HepG2 (cell line): Measurements from ENCODE around the gene ALG10B. TPM values are rescaled to one million over a fixed set of nuclear protein-coding genes. Genes with fewer than 3 reads are reported as not detected.

Source experiments
- CBX5 ChIP-seq: sonication (generic); formaldehyde crosslinking; IDR thresholded peaks from 2 replicates; pipeline ENCODE4 v1.4.0; 2020; ENCODE audit warnings: missing genetic modification reagents, borderline replicate concordance
- FOXJ3 ChIP-seq: sonication (generic); formaldehyde crosslinking; IDR thresholded peaks from 2 replicates; pipeline ENCODE4 v1.4.0; 2020; ENCODE audit warnings: missing genetic modification reagents, mild to moderate bottlenecking, borderline replicate concordance
- IRF2 ChIP-seq: IDR thresholded peaks from 2 replicates; pipeline ENCODE4 v1.6.1; 2018; ENCODE audit warnings: missing genetic modification reagents, missing compliant biosample characterization
- MIER3 ChIP-seq: IDR thresholded peaks from 2 replicates; pipeline ENCODE4 v1.6.1; 2016; ENCODE audit warnings: missing compliant biosample characterization, borderline replicate concordance
- PHF20 ChIP-seq: sonication (generic); formaldehyde crosslinking; IDR thresholded peaks from 2 replicates; pipeline ENCODE4 v1.5.0; 2020; ENCODE audit warnings: mild to moderate bottlenecking, missing genetic modification reagents
- PRDM15 ChIP-seq: sonication (generic); formaldehyde crosslinking; IDR thresholded peaks from 2 replicates; pipeline ENCODE4 v1.4.0; 2020; ENCODE audit warnings: missing genetic modification reagents
- RBM22 ChIP-seq: fragments of 200-400 bp; formaldehyde crosslinking; optimal IDR thresholded peaks from 2 replicates; pipeline ENCODE3; 2017; ENCODE audit warnings: mild to moderate bottlenecking, low read length, moderate library complexity
- REST ChIP-seq, 2 experiments: IDR thresholded peaks; 2 replicates each; pipeline ENCODE4 v1.6.1; 2011 to 2012; ENCODE audit warnings: low read length in 2 of 2, borderline replicate concordance in 1 of 2, low read depth in 1 of 2, mild to moderate bottlenecking in 1 of 2, moderate library complexity in 1 of 2
- SIN3B ChIP-seq: fragments of 150-350 bp; IDR thresholded peaks from 2 replicates; pipeline ENCODE4 v1.6.1; 2014; ENCODE audit warnings: low read length
- SOX13 ChIP-seq, 3 experiments: fragments of 450-650 bp in 1 of 3; sonication (generic) in 1 of 3; formaldehyde crosslinking in 1 of 3; IDR thresholded peaks in 2 of 3; conservative IDR thresholded peaks in 1 of 3; 2 replicates each; pipeline versions ENCODE4 v1.5.0 to v1.6.1; 2016 to 2020; ENCODE audit warnings: antibody characterized with exemption in 1 of 3, mild to moderate bottlenecking in 1 of 3, missing compliant biosample characterization in 1 of 3, missing genetic modification reagents in 1 of 3, moderate library complexity in 1 of 3
- TBP ChIP-seq: sonication (generic); formaldehyde crosslinking; IDR thresholded peaks from 2 replicates; pipeline ENCODE4 v1.5.0; 2020; ENCODE audit warnings: missing genetic modification reagents
- XRCC5 ChIP-seq: fragments of 200-400 bp; formaldehyde crosslinking; optimal IDR thresholded peaks from 2 replicates; pipeline ENCODE3; 2017; ENCODE audit warnings: mild to moderate bottlenecking, low read length
- ZNF709 ChIP-seq: sonication (generic); formaldehyde crosslinking; IDR thresholded peaks from 2 replicates; pipeline ENCODE4 v1.5.0; 2020; ENCODE audit warnings: mild to moderate bottlenecking, missing genetic modification reagents
- polyA plus RNA-seq, 8 experiments: library from polyadenylated mRNA; depleted of rRNA in 3 of 8; stranded (reverse) in 7 of 8; unstranded in 1 of 8; fragments of >200 nt; fragmentation: Illumina TruSeq in 4 of 8; extraction: Trizol in 4 of 8; gene quantifications; 2 replicates each; pipeline versions ENCODE4 v1.2.1 to v1.2.3, GENCODE V29; 2011 to 2016; ENCODE audit warnings: low read depth in 4 of 8, missing spikeins in 1 of 8, mixed read lengths in 1 of 8; ENCODE audit not compliant: insufficient read depth in 1 of 8
- total RNA-seq, 5 experiments: library from RNA; depleted of rRNA; stranded (reverse); fragments of >200 nt; fragmentation: Illumina TruSeq; extraction: Trizol; gene quantifications; 2 replicates each; pipeline ENCODE4 v1.2.3, GENCODE V29; 2016; ENCODE audit warnings: low read depth in 1 of 5
- TF ChIP-seq, protein P1 (sequence below): sonication (generic); formaldehyde crosslinking; IDR thresholded peaks from 2 replicates; pipeline ENCODE4 v1.9.0; 2021; ENCODE audit warnings: mild to moderate bottlenecking, missing genetic modification reagents

The ALG10B gene
- total and polyA plus RNA-seq, 2 of the 13 experiments (the other 11 are each of a cell fraction or from before 2014, with no cell fraction given) = 3.3 to 9.3 TPM

GRCh38 chr12:38316391-38317129, at the start of gene ALG10B (continued):
- TF ChIP-seq, protein P1, sequence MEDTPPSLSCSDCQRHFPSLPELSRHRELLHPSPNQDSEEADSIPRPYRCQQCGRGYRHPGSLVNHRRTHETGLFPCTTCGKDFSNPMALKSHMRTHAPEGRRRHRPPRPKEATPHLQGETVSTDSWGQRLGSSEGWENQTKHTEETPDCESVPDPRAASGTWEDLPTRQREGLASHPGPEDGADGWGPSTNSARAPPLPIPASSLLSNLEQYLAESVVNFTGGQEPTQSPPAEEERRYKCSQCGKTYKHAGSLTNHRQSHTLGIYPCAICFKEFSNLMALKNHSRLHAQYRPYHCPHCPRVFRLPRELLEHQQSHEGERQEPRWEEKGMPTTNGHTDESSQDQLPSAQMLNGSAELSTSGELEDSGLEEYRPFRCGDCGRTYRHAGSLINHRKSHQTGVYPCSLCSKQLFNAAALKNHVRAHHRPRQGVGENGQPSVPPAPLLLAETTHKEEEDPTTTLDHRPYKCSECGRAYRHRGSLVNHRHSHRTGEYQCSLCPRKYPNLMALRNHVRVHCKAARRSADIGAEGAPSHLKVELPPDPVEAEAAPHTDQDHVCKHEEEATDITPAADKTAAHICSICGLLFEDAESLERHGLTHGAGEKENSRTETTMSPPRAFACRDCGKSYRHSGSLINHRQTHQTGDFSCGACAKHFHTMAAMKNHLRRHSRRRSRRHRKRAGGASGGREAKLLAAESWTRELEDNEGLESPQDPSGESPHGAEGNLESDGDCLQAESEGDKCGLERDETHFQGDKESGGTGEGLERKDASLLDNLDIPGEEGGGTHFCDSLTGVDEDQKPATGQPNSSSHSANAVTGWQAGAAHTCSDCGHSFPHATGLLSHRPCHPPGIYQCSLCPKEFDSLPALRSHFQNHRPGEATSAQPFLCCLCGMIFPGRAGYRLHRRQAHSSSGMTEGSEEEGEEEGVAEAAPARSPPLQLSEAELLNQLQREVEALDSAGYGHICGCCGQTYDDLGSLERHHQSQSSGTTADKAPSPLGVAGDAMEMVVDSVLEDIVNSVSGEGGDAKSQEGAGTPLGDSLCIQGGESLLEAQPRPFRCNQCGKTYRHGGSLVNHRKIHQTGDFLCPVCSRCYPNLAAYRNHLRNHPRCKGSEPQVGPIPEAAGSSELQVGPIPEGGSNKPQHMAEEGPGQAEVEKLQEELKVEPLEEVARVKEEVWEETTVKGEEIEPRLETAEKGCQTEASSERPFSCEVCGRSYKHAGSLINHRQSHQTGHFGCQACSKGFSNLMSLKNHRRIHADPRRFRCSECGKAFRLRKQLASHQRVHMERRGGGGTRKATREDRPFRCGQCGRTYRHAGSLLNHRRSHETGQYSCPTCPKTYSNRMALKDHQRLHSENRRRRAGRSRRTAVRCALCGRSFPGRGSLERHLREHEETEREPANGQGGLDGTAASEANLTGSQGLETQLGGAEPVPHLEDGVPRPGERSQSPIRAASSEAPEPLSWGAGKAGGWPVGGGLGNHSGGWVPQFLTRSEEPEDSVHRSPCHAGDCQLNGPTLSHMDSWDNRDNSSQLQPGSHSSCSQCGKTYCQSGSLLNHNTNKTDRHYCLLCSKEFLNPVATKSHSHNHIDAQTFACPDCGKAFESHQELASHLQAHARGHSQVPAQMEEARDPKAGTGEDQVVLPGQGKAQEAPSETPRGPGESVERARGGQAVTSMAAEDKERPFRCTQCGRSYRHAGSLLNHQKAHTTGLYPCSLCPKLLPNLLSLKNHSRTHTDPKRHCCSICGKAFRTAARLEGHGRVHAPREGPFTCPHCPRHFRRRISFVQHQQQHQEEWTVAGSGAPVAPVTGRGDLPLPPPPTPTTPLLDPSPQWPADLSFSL (CRISPR knock-in tag) = no peak
- TF ChIP-seq TBP (CRISPR knock-in tag) = no peak
- TF ChIP-seq PHF20 = peak; percentile 85
- peak; percentile 44 for TF ChIP-seq RBM22
- TF ChIP-seq ZNF709 (CRISPR knock-in tag) = no peak
- peak; percentile 50; the same call in 1 of the 2 replicates for TF ChIP-seq IRF2 (CRISPR knock-in tag)
- peak in 1 of 2 experiments; percentile 45; a peak in 1 of 4 replicates for TF ChIP-seq REST (IDR thresholded peaks at IDR 0.05; ENCODE audit: borderline replicate concordance in 1 of 2, low read depth in 1 of 2, low read length in 2 of 2)
- TF ChIP-seq XRCC5 = peak; percentile 81
- TF ChIP-seq MIER3 (CRISPR knock-in tag) = peak; percentile 56; the same call in 1 of the 2 replicates
- TF ChIP-seq FOXJ3 (CRISPR knock-in tag) = no peak
- no peak for TF ChIP-seq PRDM15 (CRISPR knock-in tag)
- peak; percentile 86; the same call in 1 of the 2 replicates for TF ChIP-seq CBX5 (CRISPR knock-in tag)
- no peak for TF ChIP-seq SOX13 (IDR thresholded peaks at IDR 0.05)
- TF ChIP-seq SOX13 (CRISPR knock-in tag; conservative IDR thresholded peaks at IDR 0.05 in 1 of 2, IDR thresholded peaks at IDR 0.05 in 1 of 2) = no peak
- peak; percentile 92 for TF ChIP-seq SIN3B
